Activated CD4-positive, CD25-positive, alpha-beta regulatory T cell (primary cell): ENCODE measurements around the gene ARHGEF37.

ENCODE experiments used
- DNase-seq, 4 experiments: peaks; one replicate each; lab custom pipeline; 2025; lab: John Stamatoyannopoulos, UW

Gene ARHGEF37

DNA sequence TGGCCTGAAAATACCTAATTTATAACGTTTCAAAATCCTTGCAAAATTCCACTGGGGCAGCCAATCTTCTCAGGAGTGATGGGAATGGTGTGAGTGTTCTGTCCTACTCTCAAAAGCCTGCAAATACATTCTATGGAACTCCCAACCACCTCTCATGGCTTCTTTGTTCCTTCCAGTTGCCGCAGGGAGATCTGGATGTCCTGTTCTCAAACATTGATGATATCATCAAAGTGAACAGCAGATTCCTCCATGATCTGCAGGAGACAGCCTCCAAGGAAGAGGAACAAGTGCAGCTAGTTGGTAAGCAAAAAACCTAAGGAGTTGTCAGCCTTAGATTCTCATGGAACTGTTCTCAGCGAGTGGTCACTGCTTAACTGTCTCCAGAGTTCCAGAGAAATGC is 19.6 kb downstream of the ARHGEF37 start:
- no peak for DNase-seq

DNA sequence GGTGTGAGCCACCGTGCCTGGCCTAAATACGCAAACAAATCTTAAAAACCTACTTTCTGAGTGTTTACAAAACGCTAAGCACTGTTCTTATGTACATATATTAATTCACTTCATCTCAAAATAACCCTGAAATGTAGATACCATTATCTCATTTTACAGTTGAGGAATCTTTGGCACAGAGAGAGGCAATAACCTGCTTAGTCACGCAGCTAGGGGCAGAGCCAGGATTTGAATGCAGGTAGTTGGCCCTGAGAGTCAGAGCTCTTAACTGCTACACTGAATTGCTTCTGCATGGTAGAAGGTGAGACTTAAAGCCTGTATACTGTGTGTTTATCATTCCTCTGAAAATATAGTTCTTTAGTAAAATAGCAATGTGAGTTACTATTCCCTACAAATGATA is 21.9 kb downstream of the ARHGEF37 start:
- no peak for DNase-seq

DNA sequence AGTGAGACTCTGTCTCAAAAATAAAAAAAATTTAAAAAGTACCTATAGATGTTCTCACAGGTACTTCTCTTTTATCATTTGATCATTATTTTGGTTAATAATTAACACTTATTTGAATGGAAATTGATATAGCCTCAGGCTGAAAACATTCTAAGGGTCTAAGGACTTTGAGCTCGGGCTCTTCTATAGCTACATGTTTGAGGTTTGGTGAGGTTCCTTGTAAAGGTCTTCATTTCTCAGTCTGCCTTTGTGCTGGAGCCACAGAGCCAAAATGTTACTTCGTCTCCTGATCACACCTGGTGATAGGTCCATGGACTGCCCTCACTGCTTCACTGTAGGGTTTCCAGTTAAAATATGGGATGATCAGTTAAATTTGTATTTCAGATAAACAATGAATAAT is 22.6 kb downstream of the ARHGEF37 start:
- no peak for DNase-seq

DNA sequence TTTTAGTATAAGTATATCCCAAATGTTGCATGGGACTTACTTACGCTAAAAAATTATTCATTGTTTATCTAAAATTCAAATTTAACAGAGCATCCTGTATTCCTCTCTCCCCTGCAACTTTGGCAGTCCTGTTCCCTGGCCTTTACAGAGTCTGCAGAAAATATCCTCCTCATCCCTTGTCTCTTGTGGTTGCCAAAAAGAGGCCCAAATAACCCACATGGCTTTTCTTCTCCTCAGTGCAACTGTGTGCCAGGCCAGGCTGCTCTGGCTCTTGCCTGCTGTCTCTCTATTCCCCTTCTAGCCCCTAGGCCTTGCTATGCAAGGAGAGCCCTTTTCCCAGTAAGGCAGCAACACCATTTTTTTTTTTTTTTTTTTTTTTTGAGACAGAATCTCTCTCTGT is 23.0 kb downstream of the ARHGEF37 start:
- no peak for DNase-seq

DNA sequence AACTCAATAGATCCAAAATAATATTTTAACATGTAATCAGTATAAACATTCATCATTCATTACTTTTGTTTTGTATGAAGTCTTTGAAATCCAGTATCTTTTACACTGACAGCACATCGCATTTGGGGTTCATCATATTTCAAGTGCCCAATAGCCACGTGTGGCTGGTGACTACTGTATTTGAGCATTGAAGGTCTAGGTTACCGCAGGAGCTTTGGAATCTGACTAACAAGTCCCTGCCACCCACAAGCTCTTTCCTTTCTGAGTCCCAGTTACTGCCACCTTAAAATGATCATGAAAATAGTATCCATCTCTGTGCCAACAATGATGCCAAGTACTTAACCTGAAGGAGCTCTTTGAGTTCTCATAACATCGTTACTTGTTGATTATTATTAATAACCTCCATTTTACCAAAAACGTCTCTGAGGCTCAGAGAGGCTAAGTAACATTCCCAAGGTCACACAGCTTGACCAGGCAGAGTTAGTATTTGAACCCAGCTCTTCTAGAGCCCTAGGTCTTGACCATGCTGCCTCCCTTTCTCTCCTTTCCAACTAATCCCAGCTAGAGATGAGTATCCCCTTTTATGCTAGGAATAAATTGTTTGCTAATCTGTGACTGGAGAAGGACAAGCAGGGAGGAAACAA is 24.2 kb downstream of the ARHGEF37 start:
- DNase-seq: no peak

DNA sequence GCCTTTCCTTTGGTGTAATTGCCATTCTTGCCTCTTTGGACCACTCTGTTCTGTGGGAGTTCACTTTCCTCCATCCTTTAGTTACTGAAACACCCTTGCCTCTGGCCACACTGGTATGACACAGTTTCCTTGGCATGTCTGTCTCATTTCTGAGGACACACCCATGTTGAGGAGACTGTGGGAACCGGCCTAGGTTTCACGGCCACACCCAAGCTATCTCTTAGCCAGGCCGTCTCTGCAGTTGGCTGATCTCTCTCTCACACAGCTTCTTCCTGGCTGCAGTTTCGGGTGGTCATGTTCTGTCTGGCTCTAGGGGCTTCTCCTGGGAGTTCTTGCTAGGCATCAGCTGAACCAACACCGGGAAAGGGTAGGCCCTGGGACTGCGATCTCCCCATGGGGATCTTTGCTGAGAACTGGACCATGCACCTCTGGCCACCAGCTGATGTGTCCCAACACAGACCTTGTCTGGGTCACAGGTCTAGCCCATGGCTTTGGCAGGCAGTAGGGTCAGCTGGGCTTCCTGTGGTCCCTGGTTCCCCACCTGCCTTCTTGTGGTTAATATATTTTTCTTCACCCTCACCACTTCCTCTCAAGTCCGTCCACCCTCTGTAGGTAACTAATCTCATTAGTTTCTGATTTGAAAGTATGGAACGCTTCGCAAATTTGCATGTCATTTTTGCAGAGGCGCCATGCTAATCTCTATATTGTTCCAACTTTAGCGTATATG is 24.9 kb downstream of the ARHGEF37 start:
- no peak for DNase-seq

DNA sequence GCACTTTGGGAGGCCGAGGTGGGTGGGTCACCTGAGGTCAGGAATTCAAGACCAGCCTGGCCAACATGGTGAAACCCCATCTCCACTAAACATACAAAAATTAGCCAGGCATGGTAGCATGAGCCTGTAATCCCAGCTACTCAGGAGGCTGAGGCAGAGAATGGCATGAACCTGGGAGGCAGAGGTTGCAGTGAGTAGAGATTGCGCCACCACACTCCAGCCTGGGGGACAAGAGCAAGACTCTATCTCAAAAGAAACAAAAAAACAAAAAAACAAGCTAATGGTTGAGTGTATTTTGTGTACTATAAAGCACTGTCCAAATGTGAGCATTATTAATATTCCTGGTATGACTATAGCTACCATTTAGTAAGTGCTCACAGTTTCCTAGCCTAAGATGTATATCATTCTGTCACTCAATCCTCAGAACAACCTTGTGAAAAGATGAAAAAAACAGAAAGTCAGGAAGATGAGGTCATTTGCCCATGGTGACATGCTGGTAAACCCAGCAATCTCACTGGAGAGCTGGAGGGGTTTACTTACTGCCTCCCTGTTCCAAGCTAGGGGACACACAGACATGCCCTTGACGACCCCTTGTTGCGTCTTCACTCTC is 27.7 kb downstream of the ARHGEF37 start:
- DNase-seq: no peak

DNA sequence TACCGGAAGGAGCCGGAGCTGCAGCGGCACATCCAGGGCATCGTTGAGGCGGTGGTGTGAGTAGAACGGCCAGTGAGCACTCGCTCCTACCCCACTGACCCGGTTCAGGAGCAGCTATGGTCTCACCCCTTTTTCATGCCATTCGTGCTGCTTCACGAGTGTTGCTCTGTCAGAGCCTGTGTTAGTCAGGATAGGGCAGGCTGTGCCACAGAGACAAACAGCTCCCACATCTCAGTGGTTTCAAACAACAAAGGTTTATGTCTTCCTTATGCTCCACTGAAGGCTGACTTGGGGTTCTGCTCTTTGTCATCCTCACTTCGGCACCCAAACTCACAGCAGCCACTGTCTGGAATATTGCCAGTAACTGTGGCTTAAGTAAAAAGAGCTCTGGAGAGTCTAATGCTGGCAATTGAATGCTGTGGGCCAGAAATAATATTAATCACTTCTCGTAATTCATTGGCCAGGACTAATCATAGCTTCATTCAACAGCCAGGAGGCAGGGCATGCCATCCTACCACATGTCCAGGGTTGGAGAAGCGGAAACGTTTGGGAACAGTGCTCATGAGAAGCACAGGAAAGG is 28.4 kb downstream of the ARHGEF37 start:
- no peak for DNase-seq

DNA sequence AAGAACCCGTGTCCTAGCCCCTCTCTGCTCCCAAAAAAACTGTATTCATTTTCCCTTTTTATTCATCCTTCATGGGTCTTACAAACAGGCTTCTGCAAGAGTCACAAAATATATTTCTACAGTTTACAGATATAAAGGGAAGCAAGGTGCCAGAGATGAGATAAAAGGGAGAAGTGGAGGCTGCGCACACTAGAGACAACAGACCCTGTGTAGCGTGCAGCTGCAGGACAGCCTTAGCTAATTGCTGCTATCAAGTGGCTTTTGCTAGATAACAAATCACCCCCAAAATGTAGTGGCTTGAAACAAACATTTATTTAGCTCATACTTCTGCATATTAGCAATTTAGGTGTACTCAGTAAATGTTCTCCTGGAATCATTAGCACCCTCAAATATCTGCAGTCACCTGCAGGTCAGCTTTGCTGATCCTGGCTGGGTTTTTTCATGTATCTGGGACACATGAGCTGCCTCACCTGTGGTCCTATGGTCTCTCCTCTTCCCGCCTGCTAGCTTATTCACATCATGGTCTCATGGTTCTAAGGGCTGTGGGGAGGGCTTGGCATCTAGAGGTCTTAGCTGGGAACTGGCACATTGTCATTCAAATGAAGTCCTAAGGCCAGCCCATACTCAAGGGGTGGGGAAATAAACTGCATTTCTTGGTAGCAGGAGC is 29.4 kb downstream of the ARHGEF37 start:
- DNase-seq: no peak

DNA sequence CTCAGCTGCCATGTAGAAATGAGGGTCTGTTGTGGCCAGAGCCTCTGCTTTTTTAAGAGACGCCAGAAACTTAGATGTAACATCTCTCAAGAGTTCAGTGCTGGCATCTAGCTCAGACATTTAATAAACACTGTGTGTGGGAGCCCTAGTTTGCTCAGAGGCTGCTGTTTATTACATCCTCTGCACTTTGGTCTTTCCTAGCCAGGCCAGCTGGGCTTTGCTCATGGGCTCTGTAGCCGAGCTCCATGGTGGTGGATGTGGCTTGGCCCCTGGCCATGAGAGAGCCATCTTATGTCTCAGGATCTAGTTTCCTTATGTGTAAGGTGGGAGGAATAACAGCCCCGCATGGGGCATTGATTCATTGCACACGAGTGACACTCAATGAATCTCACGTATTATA is 30.0 kb downstream of the ARHGEF37 start:
- no peak for DNase-seq

DNA sequence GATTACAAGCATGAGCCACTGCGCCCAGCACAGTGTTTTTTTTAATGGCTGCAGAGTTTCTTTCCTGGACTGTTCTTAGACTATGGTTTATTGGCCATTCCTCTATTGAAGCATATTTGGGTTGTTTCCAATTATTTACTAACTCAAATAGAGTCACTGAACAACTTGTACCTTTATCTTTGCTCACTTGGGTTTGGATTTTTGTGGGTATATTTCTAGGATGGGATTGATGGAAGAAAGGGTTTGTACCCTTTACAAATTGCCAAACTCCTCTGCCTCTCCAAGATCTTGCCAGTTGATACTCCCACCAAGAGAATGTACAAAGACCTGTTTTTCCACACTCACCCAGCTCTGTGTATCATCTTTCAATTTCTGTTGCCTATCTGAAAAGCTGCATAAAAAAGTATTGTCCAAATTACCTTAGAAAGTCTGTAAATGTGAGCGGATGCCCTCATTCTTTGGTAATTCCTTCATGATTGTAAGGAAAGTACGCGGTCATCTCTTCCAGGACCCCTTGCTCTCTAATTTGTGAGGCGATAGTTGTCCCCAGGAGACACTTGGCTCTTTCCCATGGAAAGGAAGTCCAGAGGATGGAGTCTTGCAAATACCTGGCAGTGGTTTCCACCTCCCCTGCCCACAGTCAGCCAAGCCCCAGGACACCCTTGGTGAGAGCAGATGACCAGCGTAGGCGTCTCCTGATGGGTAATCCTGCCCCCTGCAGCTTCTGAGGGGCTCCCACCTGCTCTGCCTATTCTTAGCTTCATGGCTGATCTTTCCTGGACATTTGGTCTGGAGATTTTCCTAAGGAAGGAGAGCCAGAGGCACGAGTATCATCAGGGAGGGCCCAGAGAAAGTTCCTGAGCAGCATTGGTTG is 33.0 kb downstream of the ARHGEF37 start:
- DNase-seq: no peak

DNA sequence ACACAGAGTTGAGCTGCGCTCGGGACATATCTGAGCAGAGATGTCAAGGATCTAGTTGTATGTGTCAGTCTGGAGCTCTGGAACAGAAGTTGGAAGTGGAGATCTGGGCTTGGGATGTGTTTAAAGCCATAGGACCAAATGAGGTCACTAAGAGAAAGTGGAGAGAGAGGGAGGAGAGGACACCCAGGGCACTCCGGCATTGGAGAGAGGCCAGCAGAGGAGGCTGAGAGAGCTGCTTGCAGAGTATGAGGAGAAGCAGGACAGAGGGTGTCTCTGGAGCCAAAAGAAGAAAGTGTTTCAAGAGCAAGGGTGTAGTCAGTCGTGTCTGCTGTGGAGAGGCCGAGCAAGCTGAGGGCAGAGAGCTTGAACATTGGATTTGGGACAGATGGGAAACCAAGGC is 34.7 kb downstream of the ARHGEF37 start:
- no peak for DNase-seq

DNA sequence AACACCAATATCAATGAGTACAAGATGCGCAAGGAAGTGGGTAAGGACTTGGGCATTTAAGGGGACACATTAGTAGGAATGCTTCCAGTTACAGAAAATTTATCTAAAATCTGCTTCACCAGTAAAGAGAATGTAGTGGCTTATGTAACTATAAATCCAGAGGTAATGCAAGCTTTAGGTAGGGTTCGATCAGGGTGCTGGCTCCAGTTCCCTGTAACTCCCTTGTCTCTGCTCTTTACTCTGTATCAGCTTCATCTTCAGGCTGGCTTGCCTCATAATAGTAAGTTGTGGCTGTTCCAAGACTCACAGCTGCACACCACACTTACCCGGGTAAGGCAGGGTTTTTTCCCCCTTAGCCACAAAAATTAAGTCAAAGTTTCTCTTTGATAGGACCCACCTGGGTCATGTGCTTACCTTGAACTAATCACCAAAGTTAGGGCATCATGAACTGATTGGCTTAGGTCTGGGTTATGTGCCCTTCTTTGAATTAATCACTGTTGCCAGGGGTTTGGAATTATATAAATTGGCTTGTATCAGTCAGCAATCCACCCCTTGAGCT is 35.5 kb downstream of the ARHGEF37 start:
- no peak for DNase-seq

DNA sequence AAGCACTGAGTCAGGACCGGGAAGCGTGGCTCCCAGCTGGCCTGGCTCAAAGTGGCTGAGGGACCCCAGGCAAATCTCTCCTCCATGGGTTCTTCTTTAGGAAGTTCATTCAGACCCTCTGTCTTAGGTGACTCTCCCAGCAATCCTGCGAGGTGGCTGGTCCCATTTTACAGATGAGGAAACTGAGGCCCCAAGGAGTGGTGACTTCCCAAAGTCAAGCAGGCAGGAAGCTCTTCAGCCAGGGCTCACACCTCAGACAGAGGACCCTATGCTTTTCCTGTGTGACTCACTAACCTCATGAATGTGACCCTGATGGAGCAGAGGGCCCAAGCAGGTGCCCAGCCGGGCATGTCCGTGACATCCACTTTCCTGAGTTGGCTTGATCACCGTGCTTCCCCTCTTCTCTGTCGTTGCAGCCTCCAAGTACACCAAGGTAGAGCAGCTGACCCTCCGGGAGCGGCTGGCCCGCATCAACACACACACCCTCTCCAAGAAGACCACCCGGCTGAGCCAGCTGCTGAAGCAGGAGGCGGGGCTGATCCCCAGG is 36.5 kb downstream of the ARHGEF37 start:
- DNase-seq: no peak

DNA sequence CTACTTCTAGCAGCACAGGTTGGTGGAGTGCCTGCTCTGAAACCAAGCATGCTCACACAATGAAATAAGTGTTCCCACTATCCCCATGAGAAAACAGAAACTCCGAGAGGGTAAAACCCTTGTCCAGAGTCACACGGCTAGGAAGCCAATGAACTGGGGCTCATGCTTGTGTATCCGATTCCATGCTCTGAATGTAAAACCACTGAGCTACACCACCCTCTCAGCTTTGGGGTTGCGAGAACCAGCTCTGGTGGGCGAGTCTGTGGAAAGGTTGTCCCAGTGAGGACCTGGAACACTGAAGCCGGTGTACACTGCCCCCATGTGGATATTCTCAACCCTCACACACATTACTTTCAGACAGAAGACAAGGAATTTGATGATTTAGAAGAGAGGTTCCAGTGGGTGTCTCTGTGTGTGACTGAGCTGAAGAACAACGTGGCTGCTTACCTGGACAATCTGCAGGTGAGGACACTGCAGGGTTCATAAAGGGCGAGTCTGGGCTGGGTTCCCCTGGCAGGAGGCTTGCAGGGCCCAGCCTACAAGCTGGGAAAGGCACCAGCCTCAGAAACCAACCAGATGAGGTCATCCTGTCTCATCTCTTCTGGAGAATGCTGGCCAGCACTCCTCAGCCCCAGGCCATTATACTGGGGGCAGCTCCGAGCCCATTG is 37.4 kb downstream of the ARHGEF37 start:
- DNase-seq: no peak

DNA sequence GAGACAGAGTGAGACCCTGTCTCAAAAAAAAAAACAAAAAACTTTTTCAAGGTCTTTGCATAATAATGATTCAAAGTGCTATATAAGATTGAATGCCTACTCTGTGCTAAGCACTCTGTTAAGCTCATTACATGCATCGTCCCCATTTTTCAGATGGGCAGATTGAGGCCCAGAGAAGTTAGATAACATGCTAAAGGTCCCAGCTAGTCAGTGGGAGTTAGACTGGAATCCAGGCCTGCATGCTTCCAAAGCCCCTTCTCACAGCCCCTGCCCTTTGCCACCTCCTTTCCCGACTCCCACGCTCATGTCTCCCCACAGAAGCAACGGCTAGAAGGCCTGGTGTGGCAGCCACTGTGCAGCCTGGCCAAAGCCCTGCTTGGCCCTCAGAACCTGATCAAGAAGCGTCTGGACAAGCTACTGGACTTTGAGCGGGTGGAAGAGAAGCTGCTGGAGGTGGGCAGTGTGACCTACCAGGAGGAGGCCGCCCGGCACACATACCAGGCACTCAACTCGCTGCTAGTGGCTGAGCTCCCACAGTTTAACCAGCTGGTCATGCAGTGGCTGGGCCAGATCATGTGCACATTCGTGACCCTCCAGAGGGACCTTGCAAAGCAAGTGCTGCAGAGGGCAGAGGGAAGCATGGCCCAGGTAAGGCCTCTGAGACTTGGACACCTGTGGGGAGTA is 40.3 kb downstream of the ARHGEF37 start:
- no peak for DNase-seq

DNA sequence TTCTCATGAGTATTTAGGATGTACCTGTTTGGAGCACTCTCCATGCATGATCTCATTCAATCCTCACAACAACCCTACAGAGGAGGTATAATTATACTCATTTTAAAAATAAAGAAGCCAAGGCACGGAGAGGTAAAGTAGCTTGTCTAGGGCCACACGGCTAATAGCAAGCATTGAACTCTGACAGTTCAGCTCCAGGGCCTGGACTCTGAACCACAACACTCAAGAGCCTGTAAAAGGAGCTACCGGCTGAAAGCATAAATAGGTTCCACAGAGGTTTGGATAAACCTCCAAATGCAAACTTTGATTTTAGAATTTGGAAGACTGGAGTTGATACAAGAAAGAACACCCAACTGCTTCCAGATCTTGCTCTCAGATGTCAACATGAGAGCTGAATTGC is 41.2 kb downstream of the ARHGEF37 start:
- no peak for DNase-seq

DNA sequence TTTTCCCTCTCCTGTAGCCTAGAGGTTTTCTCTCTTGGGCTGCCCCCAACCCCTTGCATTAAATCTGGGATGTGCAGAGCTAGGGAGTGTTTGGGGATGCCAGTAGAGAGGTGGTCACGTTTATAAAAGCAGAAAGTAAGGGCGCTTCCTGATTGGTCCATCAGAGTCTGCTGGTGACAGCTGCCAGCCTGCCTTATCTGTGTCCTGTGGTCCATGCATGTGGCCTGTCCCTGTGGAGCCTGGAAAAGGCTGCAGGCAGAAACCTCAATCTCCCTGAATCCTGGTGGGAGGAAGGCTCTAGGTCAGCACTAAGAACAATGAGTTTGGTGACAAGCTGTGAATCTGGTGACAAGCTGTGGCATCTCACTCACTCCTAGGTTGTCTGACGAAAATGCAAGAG is 42.2 kb downstream of the ARHGEF37 start:
- DNase-seq: no peak

DNA sequence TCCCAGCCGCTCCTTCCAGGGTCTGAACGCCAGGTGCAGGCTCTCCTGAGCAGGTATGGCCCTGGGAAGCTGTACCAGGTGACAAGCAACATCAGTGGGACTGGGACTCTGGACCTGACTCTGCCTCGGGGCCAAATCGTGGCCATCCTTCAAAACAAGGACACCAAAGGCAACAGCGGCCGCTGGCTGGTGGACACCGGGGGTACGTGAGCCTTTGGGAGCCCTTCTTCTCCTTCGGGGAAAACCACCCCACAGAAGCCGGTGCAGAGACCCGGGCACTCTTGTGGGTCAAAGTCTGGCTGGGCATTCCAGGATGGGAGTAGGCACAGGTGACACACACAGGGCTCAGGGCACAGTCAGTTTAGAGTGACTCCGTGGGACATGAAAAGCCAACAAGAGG is 45.8 kb downstream of the ARHGEF37 start:
- no peak for DNase-seq

DNA sequence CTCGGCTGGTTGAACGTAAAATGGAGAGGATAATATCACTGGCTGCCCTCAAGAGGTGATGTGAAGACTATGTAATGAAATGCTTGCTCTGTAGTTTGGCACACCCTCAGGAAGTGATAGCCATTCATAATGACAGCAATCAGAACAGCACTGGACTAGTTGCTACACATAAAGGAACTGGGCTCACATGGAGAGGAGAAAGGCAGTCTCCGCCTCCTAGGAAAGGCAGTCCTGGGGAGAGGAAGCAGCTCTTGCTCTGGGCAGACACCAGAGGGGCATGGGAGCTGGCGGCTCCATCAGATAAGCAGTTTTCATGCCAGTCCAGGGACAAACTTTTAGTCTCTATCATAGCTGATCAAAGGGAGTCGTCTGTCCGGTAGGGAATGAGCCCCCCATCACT is 46.9 kb downstream of the ARHGEF37 start:
- DNase-seq: no peak
